Naive B cell (primary cell): ENCODE measurements around the gene TSSK1B. TPM values are rescaled to one million over a fixed set of nuclear protein-coding genes. Genes with fewer than 3 reads are reported as not detected.

Experiments
- ATAC-seq, 2 donors: fragments of 150-1000 bp; cut with Tn5 transposase; 2 replicates each; pipeline ENCODE4 v1.10.0; 2021; ENCODE audit warnings: low read depth in 2 of 2, mild to moderate bottlenecking in 2 of 2, moderate library complexity in 2 of 2
- DNase-seq: peaks from one replicate; pipeline ENCODE4 v3.0.0; 2022
- H3K27ac Mint-ChIP-seq, 6 donors: one replicate each; pipeline ENCODE4 v1.8.0; 2020 to 2022; ENCODE audit warnings: mild to moderate bottlenecking in 6 of 6, mixed read lengths in 6 of 6, moderate library complexity in 5 of 6, inconsistent platforms in 2 of 6
- H3K27me3 Mint-ChIP-seq, 3 donors: one replicate each; pipeline ENCODE4 v1.8.0; 2021 to 2022; ENCODE audit warnings: mixed read lengths in 3 of 3, mild to moderate bottlenecking in 1 of 3
- H3K36me3 Mint-ChIP-seq, 2 donors: one replicate each; pipeline ENCODE4 v1.8.0; 2020 to 2022; ENCODE audit warnings: mixed read lengths in 2 of 2, inconsistent platforms in 1 of 2, mild to moderate bottlenecking in 1 of 2
- H3K4me1 Mint-ChIP-seq, 3 donors: one replicate each; pipeline ENCODE4 v1.8.0; 2020 to 2022; ENCODE audit warnings: mixed read lengths in 3 of 3, inconsistent platforms in 1 of 3, mild to moderate bottlenecking in 1 of 3, moderate library complexity in 1 of 3
- H3K4me3 Mint-ChIP-seq, 8 donors: one replicate each; pipeline ENCODE4 v1.8.0; 2020 to 2022; ENCODE audit warnings: mild to moderate bottlenecking in 8 of 8, mixed read lengths in 8 of 8, moderate library complexity in 8 of 8, inconsistent platforms in 2 of 8
- H3K9me3 Mint-ChIP-seq, 7 donors: one replicate each; pipeline ENCODE4 v1.8.0; 2020 to 2022; ENCODE audit warnings: mixed read lengths in 7 of 7, mild to moderate bottlenecking in 5 of 7, inconsistent platforms in 2 of 7, moderate library complexity in 1 of 7
- polyA plus RNA-seq, 6 donors: library from polyadenylated mRNA; unstranded; fragments of 300-500 nt; fragmentation: Illumina TruSeq; gene quantifications; one replicate each; pipeline ENCODE4 v1.2.3, GENCODE V29; 2021; ENCODE audit warnings: low read depth in 6 of 6

TSSK1B gene
- polyA plus RNA-seq, 6 donors from 2014 or later: not detected

DNA sequence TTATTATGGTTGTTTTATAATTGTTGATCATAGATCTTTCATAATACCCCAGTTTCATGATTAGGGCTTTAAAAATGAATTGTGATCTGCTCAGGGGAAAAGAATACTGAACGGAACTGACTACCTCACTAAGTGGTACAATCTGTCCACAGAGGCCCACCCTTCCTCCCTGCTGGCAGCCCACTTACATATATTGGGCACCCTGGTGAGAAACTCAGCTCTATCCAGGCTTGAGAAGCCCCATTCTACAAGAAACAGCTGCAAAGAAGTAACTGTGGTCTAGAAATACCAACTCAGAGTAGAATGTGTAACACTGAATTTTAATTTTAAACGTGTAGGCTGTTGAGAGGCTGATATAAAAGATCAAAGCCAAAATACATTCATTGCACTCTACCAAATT lies 46.9 kb downstream of the TSSK1B start:
- peaks cover 0 to 3% (median 0%) of the 10 kb centered on the region in 7 donors for H3K9me3 Mint-ChIP-seq
- no peak for ATAC-seq
- no peaks in the 10 kb centered on the region for H3K4me1 Mint-ChIP-seq
- no peak overlapping the region for H3K27ac Mint-ChIP-seq
- peaks cover 43 to 61% (median 43%) of the 10 kb centered on the region in 3 donors for H3K27me3 Mint-ChIP-seq
- H3K36me3 Mint-ChIP-seq: no peaks in the 10 kb centered on the region
- H3K4me3 Mint-ChIP-seq: no peak overlapping the region
- no peak for DNase-seq

DNA sequence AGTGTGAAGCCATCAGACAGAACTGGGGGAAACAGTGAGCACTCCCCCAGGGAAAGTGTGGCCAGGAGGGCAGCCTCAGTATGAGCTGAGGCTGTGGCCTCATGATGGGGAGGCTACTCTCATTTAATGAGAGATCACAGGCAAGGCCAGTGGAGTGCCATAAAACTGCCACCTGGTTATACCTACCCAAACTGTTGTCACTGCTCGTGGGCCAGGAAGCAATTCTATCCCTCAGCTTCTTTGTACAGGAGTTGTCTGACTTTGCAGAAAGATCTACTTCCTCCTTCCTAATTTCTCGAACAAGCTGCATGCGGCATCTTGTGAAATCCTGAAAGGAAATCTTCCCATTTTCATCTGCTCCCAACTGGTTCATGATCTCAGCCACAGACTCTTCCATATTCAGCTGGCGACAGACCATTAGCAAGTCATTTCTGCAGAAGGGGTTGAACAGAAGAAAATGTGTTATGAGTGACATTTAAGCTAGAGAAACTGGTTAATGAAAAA lies 50.0 kb downstream of the TSSK1B start:
- peaks cover 59 to 75% (median 61%) of the 10 kb centered on the region in 3 donors for H3K27me3 Mint-ChIP-seq
- no peak for ATAC-seq
- no peak overlapping the region for H3K27ac Mint-ChIP-seq

DNA sequence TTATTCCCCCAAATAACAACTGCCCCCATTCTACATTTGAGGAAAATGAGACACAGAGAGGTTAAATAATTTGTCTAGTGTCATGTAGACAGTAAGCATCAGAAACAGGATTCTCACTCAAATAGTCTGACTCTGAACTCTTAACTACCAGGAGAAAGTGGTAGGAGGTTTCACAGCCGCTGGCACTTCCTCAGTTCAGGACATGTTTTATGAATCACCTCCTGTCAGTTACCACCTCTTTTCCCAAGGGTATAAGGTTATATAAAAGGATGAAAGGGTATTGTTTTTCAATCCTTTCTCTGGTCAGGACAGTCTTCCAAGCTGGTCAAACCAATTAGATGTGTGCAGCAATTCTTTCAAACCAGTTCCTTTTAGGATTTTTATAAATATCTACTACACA lies 52.1 kb downstream of the TSSK1B start:
- Mint-ChIP-seq H3K27me3 (peaks cover 49 to 59% (median 49%) of the 10 kb centered on the region in 3 donors), H3K4me1 (peaks cover 0 to 10% (median 0%) of the 10 kb centered on the region in 3 donors), H3K36me3 (peaks cover 0 to 4% of the 10 kb centered on the region in 2 donors), H3K9me3 (no peaks in the 10 kb centered on the region), H3K27ac (no peak overlapping the region), H3K4me3 (no peak overlapping the region)
- no peak for ATAC-seq
- DNase-seq: no peak

More for the DNA sequence above, 50.0 kb downstream of the TSSK1B start:
- DNase-seq: no peak
- Mint-ChIP-seq H3K4me3 (no peak overlapping the region), H3K4me1 (no peaks in the 10 kb centered on the region), H3K36me3 (peaks cover 0 to 4% of the 10 kb centered on the region in 2 donors), H3K9me3 (peaks cover 0 to 3% (median 0%) of the 10 kb centered on the region in 7 donors)

Other genes starting within 250 kb of the TSSK1B start
- under 1 TPM in 5 of 6 donors, not detected in 1; 0.16 to 0.56 (median 0.31) TPM for gene MCC, start 53.5 kb upstream of the TSSK1B start, polyA plus RNA-seq
- gene YTHDC2, start 78.7 kb upstream of the TSSK1B start, polyA plus RNA-seq: 10 to 100 TPM in 5 of 6 donors, 1 to 10 TPM in 1; 8.1 to 20.0 (median 15.0) TPM